GM18517 (cell line): ENCODE results near the gene TMTC3.
A peak's percentile ranks its signal among the peaks of the same experiment; 100 is the strongest.
"Not testable (repeated sequence)": the region's sequence is repeated elsewhere in the genome, so short reads cannot be mapped to it uniquely, and the experiment has no call there.

Experiments used
- ATAC-seq: cut with Tn5 transposase; IDR thresholded peaks from one replicate; pipeline ENCODE4 v1.9.1; 2021; ENCODE audit warnings: mild to moderate bottlenecking, moderate library complexity; ENCODE audit not compliant: unreplicated experiment

TMTC3 gene

GRCh38 chr12:88141774-88142609 lies at the start of gene TMTC3, which contains the start of gene CEP290:
Gene TMTC3, plus strand, starts transcription at chr12:88142307. Its CDS starts 6,009 bp downstream, at chr12:88148316.
Gene CEP290, minus strand, starts transcription at chr12:88142088. Its CDS starts 781 bp downstream, at chr12:88141307.
- peak; percentile 98 for ATAC-seq

DNA sequence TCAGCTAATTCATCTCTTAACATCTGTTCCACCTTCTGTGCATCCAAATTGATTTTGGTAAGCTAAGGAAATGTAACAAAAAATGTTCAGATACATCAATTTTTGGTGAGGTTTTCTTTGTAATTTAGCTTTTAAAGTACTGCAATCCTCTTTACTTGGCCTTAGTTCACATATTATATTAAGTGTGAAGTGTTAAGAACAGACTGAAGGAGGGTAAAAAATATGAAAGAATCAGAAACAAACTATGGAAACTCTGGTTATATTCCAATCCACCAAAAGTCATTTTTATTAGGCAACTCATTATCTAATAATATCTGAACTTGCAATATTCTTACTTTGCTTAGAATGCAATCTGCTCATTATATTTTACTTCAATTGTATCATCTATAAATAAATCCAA lies 49.3 kb upstream of the TMTC3 start:
- no peak for ATAC-seq

- ATAC-seq, result no peak
These were observed 48.5 kb upstream of the TMTC3 start for GRCh38 chr12:88093573-88093972.

DNA sequence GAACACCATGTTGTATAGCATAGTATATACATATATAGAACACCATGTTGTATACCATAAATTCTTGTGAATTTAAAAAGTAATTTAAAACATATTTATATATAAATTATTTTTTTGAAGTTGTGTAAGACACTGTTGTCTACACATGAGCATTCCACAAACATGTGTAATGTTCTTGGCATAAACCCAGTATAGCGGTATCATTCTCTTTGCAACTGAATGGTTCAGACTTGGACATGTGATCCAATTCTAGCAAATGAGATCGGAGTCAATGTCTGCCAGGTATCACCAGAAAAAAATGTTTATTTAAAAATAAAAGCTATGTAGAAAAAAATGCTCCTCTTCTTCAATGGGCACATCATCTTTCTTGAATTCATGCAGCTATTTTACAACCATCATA lies 34.1 kb upstream of the TMTC3 start:
- ATAC-seq, result no peak

GRCh38 chr12:88111074-88111652 lies 30.9 kb upstream of the TMTC3 start:
- ATAC-seq, result no peak

DNA sequence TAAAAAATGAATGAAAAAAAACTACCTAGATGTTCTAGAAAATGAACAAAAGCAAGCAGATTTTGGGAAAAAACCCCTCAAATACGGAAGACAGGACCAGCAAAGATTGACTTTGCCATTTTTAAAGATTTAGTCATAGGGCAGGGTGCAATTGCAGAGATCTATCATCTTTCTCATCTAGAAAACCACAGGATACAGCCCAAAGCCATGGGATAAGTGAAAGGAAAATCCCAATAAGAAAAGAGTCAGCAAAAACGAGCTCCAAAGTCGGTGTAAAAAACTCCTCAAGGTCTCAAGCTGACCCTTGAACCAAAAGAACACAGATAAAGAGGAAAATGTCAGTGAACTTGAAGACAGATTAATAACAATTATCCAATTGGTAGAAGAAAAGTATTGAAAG lies 28.2 kb upstream of the TMTC3 start:
- no peak for ATAC-seq

GRCh38 chr12:88122666-88123065 lies 19.4 kb upstream of the TMTC3 start:
- ATAC-seq, result no peak

DNA sequence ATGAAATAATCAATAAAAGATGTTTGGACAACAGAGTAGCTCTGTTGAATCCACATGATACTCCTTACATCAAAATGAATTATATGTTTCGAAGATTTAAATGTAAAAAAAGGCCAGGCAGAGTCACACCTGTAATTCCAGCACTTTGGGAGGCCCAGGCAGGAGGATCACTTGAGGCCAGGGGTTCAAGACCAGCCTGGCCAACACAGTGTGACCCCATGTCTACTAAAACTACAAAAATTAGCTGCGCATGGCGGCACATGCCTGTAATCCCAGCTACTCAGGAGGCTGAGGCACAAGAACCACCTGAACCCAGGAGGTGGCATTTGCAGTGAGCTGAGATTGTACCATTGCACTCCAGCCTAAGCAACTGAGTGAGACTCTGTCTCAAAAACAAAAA lies 15.0 kb upstream of the TMTC3 start:
- ATAC-seq, result no peak

- no peak for ATAC-seq
These were observed 14.3 kb upstream of the TMTC3 start for GRCh38 chr12:88127855-88128254.

DNA sequence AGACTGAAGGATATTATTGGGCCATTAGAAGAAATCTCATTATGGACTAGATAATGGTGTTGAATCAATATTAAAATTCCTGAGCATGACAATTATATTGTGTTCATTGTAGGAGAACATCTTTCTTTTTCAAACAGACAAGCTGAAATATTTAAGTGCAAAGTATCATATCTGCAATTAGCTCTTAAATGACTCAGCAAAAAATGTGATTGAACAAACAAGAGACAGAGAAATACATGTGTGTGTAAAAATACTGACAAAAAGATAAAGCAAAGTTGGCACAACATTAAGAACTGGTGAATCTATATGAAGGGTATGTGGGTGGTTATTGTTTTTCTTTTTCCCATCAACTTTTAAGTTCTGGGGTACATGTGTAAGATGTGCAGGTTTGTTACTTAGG lies 9.7 kb upstream of the TMTC3 start:
- ATAC-seq, result no peak

DNA sequence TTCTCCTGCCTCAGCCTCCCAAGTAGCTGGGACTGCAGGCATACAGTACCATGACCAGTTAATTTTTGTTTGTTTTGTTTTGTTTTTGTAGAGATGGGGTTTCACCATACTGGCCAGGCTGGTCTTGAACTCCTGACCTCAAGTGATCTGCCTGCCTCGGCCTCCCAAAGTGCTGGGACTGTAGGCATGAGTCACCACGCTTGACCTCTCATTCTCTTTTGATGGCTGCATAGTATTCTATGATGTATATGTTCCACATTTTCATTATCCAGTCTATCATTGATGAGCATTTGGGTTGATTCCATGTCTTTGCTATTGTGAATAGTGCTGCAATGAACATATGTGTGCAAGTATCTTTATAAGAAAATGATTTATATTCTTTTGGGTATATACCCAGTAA lies 8.9 kb upstream of the TMTC3 start:
- not testable (repeated sequence) for ATAC-seq

DNA sequence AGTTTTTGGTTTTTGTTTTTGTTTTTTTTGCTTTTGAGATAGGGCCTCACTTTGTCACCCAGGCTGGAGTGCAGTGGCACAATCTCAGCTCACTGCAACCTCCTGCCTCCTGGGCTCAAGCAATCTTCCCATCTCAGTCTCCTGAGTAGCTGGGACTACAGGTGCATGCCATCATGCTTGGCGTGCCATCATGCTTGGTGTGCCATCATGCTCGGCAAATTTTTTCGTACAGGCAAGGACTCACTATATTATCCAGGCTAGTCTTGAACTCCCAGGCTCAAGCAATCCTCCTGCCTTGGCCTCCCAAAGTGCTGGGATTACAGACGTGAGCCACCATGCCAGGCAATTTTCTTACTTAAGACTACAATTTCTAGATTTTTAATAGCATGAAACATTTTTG lies 2.4 kb upstream of the TMTC3 start:
- not testable (repeated sequence) for ATAC-seq

DNA sequence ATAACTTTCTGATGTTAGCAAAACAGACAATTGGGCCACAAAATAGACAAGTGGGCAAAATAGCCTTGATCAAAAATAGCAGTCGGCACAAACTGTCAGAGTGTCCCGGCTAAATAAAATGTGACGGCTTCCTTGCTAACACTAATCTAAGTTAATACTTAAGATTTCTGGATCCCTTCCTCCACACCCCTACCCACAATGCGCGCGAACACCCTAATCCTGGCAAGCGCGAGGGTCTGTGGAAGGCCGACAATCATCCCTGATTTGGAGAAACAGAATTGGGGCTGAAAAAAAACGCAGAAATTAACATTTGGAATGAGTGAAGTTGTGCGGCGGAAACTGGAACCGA lies 708 bp upstream of the TMTC3 start:
- no peak for ATAC-seq

- peak; percentile 4 for ATAC-seq
These were observed 494 bp downstream of the TMTC3 start for GRCh38 chr12:88142610-88142991.

DNA sequence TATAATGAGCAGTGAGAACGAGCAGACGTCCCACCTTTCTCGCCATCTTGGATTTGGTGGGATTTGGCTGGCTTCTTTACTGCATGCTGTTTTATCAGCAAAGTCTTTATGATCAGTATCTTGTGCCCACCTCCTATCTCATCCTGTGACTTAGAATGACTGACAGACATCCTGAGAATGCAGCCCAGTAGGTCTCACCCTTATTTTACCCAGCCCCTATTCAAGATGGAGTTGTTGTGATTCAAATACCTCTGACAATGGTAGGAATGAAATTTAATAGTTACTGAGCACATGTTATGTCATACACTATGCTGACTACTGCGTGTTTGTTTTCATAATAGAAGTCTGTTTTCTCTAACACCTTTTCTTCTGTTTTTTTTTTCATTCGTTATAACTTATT lies 1.9 kb downstream of the TMTC3 start:
- ATAC-seq, result no peak

GRCh38 chr12:88144546-88145468 lies 2.7 kb downstream of the TMTC3 start:
- no peak for ATAC-seq

DNA sequence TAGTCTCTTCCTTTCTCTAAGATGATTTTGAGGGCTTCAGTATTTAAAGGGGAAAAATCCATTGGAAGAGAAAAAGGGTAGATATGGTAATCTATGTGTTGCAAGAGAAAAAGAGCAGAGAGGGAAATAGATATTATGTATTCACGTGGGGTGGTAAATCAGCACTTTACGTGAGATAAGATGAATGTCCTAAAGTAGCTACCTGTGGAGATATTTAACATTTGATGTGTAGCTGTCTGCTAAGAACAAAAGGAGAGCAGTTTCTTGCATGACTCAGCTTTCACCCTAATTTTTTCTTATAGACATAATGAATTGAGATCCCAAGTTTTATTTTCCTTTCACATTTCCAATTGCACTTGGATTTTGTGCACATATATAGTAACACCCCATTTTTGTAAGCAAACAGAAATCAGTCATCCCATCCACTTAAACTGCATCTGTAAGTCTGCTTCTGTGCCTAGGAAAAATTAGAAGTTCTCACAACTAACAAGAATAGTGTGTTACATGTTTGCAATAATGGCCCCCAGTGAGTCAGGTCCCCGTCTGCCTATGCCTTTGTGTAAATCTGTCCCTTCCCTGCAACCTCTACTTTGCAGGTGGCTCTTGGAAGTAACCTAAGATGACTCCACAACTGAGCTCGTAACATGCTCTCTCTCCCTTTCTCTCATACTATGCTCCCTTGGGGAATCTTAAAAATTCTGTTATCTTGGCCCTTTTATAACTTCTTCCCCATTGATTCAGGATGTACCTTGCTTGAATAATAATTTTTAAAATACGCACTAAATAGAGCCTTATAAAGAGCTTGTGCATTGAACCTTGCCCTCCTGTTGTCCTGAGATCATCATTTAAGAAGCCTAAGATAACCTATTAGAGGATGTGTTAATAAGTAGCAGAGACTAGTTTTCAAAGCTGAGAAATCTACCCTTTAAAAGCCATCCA lies 3.7 kb downstream of the TMTC3 start:
- no peak for ATAC-seq

- ATAC-seq, result no peak
These were observed 8.0 kb downstream of the TMTC3 start for GRCh38 chr12:88150063-88150462.

DNA sequence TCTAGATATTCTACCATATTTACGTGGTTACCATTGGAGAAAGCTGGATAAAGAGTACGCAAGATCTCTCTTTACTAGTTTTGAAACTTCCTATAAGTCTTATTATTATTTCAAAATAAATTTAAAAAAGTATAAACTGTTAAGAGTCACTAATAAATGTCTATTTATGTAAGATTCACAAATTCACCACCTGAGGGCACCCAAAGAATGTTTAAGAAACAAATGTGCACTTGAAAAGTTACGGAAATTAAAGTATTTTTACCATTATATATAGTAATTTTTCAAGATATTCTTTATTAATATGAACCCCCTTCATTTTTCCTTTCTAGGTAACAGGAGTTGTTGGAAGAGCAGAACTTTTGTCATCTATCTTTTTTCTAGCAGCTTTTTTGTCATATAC lies 11.9 kb downstream of the TMTC3 start:
- ATAC-seq, result no peak

- ATAC-seq, result no peak
These were observed 14.1 kb downstream of the TMTC3 start for GRCh38 chr12:88156075-88156654.
